ENCODE measurements around the gene AP5Z1. TPM values are rescaled to one million over a fixed set of nuclear protein-coding genes. Genes with fewer than 3 reads are reported as not detected.

The AP5Z1 gene
- total RNA-seq, 1 donor from 2014 or later: 13.4 TPM

- no peak for DNase-seq
- intact Hi-C loops (cut with micrococcal nuclease): loop anchor here (10.0 kb wide), 2 partner anchors 62 to 132 kb away; partner anchors contain the start of gene FOXK1
These were observed 28.4 kb upstream of the AP5Z1 start for GRCh38 chr7:4747013-4747412.

DNA sequence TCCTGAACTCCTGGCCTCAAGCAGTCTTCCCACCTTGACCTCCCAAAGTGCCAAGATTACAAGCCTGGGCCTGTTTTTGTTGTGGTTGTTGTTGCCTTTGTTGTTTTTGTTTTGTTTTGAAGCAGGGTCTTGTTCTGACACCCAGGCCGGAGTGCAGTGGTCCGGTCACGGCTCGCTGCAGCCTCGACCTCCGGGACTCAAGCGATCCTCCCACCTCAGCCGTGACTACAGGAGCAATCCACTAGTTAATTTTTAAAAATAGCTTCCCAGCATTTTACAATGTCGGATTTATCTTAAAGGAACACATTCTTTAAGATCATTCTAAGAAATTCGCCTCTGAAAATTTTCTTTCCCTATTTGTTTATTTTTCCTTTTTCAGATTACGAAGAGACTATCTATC is 27.7 kb upstream of the AP5Z1 start:
- DNase-seq: no peak
- TF ChIP-seq, protein P1, sequence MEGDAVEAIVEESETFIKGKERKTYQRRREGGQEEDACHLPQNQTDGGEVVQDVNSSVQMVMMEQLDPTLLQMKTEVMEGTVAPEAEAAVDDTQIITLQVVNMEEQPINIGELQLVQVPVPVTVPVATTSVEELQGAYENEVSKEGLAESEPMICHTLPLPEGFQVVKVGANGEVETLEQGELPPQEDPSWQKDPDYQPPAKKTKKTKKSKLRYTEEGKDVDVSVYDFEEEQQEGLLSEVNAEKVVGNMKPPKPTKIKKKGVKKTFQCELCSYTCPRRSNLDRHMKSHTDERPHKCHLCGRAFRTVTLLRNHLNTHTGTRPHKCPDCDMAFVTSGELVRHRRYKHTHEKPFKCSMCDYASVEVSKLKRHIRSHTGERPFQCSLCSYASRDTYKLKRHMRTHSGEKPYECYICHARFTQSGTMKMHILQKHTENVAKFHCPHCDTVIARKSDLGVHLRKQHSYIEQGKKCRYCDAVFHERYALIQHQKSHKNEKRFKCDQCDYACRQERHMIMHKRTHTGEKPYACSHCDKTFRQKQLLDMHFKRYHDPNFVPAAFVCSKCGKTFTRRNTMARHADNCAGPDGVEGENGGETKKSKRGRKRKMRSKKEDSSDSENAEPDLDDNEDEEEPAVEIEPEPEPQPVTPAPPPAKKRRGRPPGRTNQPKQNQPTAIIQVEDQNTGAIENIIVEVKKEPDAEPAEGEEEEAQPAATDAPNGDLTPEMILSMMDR (IDR thresholded peaks at IDR 0.05; ENCODE audit: borderline replicate concordance): no peak
- intact Hi-C loops (cut with micrococcal nuclease): loop anchor here (10.0 kb wide), 2 partner anchors 63 to 133 kb away; partner anchors contain the start of gene FOXK1

More at GRCh38 chr7:4747013-4747412, 28.4 kb upstream of the AP5Z1 start:
- Histone ChIP-seq H3K36me3 (peaks cover 18% of the 10 kb centered on the region), H3K27me3 (ENCODE audit: low read depth) (no peaks in the 10 kb centered on the region), H3K9me3 (replicated peaks) (no peaks in the 10 kb centered on the region), H3K4me1 (peaks cover 67% of the 10 kb centered on the region), H3K4me3 (peak overlapping the region; percentile 55), H3K27ac (replicated peaks) (peak overlapping the region; percentile 94)
- TF ChIP-seq, protein P1 (IDR thresholded peaks at IDR 0.05; ENCODE audit: borderline replicate concordance): no peak

GRCh38 chr7:4748231-4748681 is 27.2 kb upstream of the AP5Z1 start:
- TF ChIP-seq, protein P1 (IDR thresholded peaks at IDR 0.05; ENCODE audit: borderline replicate concordance): no peak
- H3K4me1 ChIP-seq: peaks cover 67% of the 10 kb centered on the region
- intact Hi-C loops (cut with micrococcal nuclease): loop anchor here (10.0 kb wide), 2 partner anchors 63 to 133 kb away; partner anchors contain the start of gene FOXK1
- H3K4me3 ChIP-seq: peak overlapping the region; percentile 55
- peak overlapping the region; percentile 94 for H3K27ac ChIP-seq (replicated peaks)
- no peaks in the 10 kb centered on the region for H3K27me3 ChIP-seq (ENCODE audit: low read depth)
- DNase-seq: no peak
- peaks cover 5% of the 10 kb centered on the region for H3K36me3 ChIP-seq
- H3K9me3 ChIP-seq (replicated peaks): no peaks in the 10 kb centered on the region

More for the DNA sequence above, 27.7 kb upstream of the AP5Z1 start:
- no peaks in the 10 kb centered on the region for H3K9me3 ChIP-seq (replicated peaks)
- peaks cover 67% of the 10 kb centered on the region for H3K4me1 ChIP-seq
- peaks cover 10% of the 10 kb centered on the region for H3K36me3 ChIP-seq
- H3K4me3 ChIP-seq: peak overlapping the region; percentile 55
- no peaks in the 10 kb centered on the region for H3K27me3 ChIP-seq (ENCODE audit: low read depth)
- H3K27ac ChIP-seq (replicated peaks): peak overlapping the region; percentile 94

- peaks cover 7% of the 10 kb centered on the region for H3K36me3 ChIP-seq
- H3K4me1 ChIP-seq: peaks cover 66% of the 10 kb centered on the region
- intact Hi-C loops (cut with micrococcal nuclease): loop anchor here (10.0 kb wide), 2 partner anchors 65 to 135 kb away; partner anchors contain the start of gene FOXK1
- no peak for DNase-seq
- H3K27ac ChIP-seq (replicated peaks): peak overlapping the region; percentile 94
- H3K4me3 ChIP-seq: no peak overlapping the region
- TF ChIP-seq, protein P1 (IDR thresholded peaks at IDR 0.05; ENCODE audit: borderline replicate concordance): no peak
- no peaks in the 10 kb centered on the region for H3K27me3 ChIP-seq (ENCODE audit: low read depth)
- no peaks in the 10 kb centered on the region for H3K9me3 ChIP-seq (replicated peaks)
These were observed 26.1 kb upstream of the AP5Z1 start for GRCh38 chr7:4749363-4749762.

DNA sequence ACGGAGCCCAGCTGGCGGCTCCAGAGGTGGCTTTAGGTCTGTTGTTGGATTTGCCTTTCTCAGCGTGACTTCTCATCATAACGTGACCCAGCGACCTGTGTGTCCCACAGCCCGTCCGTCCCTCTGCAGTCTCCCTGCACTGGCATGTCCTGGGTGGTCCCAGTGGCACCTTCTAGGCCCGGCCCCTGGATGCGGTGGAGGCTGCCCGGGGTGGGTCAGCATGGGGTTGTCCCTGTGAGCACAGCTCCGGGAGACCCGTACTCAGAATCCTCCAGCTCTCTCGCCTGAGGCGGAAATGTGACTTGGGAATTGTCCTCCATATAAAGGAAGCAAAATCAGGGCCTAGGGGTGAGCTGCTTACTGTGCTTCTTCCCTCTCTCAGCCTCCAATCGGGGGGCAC is 25.6 kb upstream of the AP5Z1 start:
- H3K4me3 ChIP-seq: no peak overlapping the region
- intact Hi-C loops (cut with micrococcal nuclease): loop anchor here (10.0 kb wide), 2 partner anchors 65 to 135 kb away; partner anchors contain the start of gene FOXK1
- peaks cover 62% of the 10 kb centered on the region for H3K4me1 ChIP-seq
- peaks cover 11% of the 10 kb centered on the region for H3K36me3 ChIP-seq
- no peaks in the 10 kb centered on the region for H3K27me3 ChIP-seq (ENCODE audit: low read depth)
- H3K9me3 ChIP-seq (replicated peaks): no peaks in the 10 kb centered on the region
- H3K27ac ChIP-seq (replicated peaks): peak overlapping the region; percentile 94
- TF ChIP-seq, protein P1 (IDR thresholded peaks at IDR 0.05; ENCODE audit: borderline replicate concordance): no peak
- no peak for DNase-seq

Data from left ventricle myocardium inferior (tissue), 1 donor.